T-cell (primary cell): ENCODE results near the gene GH1. TPM values are rescaled to one million over a fixed set of nuclear protein-coding genes. Genes with fewer than 3 reads are reported as not detected.
A peak's percentile ranks its signal among the peaks of the same experiment; 100 is the strongest.

Source experiments
- ATAC-seq, 4 experiments: fragments of 200-7000 bp in 3 of 4; fragments of 150-1000 bp in 1 of 4; cut with Tn5 transposase; replicated peaks in 1 of 4; 1 replicate in 3 of 4; 2 replicates in 1 of 4; pipeline ENCODE4 v1.10.0; 2021; ENCODE audit warnings: moderate library complexity in 3 of 4, mild to moderate bottlenecking in 2 of 4, moderate number of reproducible peaks in 1 of 4
- CTCF ChIA-PET, 2 donors: fragments of 300-600 bp; sonication (Branson Sonifier 250); formaldehyde crosslinking; loops; one replicate each; lab custom pipeline; 2022; ENCODE audit warnings: antibody characterized with exemption in 2 of 2; lab: Charles Lee
- POLR2A ChIA-PET, 2 donors: fragments of 300-600 bp; sonication (Branson Sonifier 250); formaldehyde crosslinking; loops; one replicate each; lab custom pipeline; 2022; ENCODE audit warnings: antibody characterized with exemption in 2 of 2; lab: Charles Lee
- DNase-seq, 35 experiments: peaks; one replicate each; pipeline versions ENCODE4 v3.0.0 to v3.0.0-alpha.2; 2013 to 2023
- H3K27ac ChIP-seq: one replicate; pipeline ENCODE4 v1.5.1; 2013; ENCODE audit warnings: low read length
- H3K27me3 ChIP-seq, 2 experiments: replicated peaks in 1 of 2; 1 replicate in 1 of 2; 2 replicates in 1 of 2; pipeline versions ENCODE4 v1.6.1 to v1.7.0; 2013; ENCODE audit warnings: low read length in 1 of 2, mixed read lengths in 1 of 2; ENCODE audit not compliant: control insufficient read depth in 2 of 2, insufficient read depth in 2 of 2; ENCODE audit errors: extremely low read depth in 1 of 2
- H3K36me3 ChIP-seq, 2 donors: 1 replicate in 1 of 2; 2 replicates in 1 of 2; pipeline versions ENCODE4 v1.6.1 to v1.7.0; 2013; ENCODE audit warnings: low read length in 1 of 2; ENCODE audit not compliant: control insufficient read depth in 2 of 2, insufficient read depth in 1 of 2; ENCODE audit errors: extremely low read depth in 1 of 2
- H3K4me1 ChIP-seq, 2 experiments: 1 replicate in 1 of 2; 2 replicates in 1 of 2; pipeline versions ENCODE4 v1.6.1 to v1.7.0; 2013; ENCODE audit warnings: low read length in 2 of 2, mixed read lengths in 1 of 2; ENCODE audit not compliant: insufficient read depth in 2 of 2, control insufficient read depth in 1 of 2; ENCODE audit errors: extremely low read depth in 1 of 2
- H3K4me3 ChIP-seq, 2 donors: 1 replicate in 1 of 2; 2 replicates in 1 of 2; pipeline versions ENCODE4 v1.5.1 to v1.7.0; 2013; ENCODE audit warnings: mild to moderate bottlenecking in 2 of 2, low read length in 1 of 2, moderate library complexity in 1 of 2; ENCODE audit not compliant: control insufficient read depth in 1 of 2; ENCODE audit errors: extremely low read depth in 1 of 2
- H3K9me3 ChIP-seq: 2 replicates; pipeline ENCODE4 v1.7.0; 2013
- H3K27ac Mint-ChIP-seq, 2 donors: one replicate each; pipeline ENCODE4 v1.8.0; 2020 to 2021; ENCODE audit warnings: mild to moderate bottlenecking in 2 of 2, mixed read lengths in 2 of 2
- H3K27me3 Mint-ChIP-seq, 2 donors: one replicate each; pipeline ENCODE4 v1.8.0; 2021 to 2022; ENCODE audit warnings: mixed read lengths in 2 of 2
- H3K36me3 Mint-ChIP-seq: one replicate; pipeline ENCODE4 v1.8.0; 2021; ENCODE audit warnings: mixed read lengths
- H3K4me1 Mint-ChIP-seq, 3 donors: one replicate each; pipeline ENCODE4 v1.8.0; 2020 to 2022; ENCODE audit warnings: mixed read lengths in 3 of 3, mild to moderate bottlenecking in 1 of 3
- H3K4me3 Mint-ChIP-seq, 3 donors: one replicate each; pipeline ENCODE4 v1.8.0; 2020 to 2022; ENCODE audit warnings: mild to moderate bottlenecking in 3 of 3, mixed read lengths in 3 of 3, moderate library complexity in 3 of 3
- H3K9me3 Mint-ChIP-seq, 3 donors: one replicate each; pipeline ENCODE4 v1.8.0; 2020 to 2022; ENCODE audit warnings: mixed read lengths in 3 of 3
- WGBS: methylation state at CpG from one replicate; pipeline ENCODE4 v1.1.5; 2013; ENCODE audit warnings: missing lambda C conversion rate; ENCODE audit not compliant: insufficient coverage; 5-methylcytosine and 5-hydroxymethylcytosine counted together
- total RNA-seq, 35 experiments: library from RNA in 6 of 35; stranded (reverse) in 6 of 35; fragments of 120-200 nt in 1 of 35; gene quantifications; one replicate each; pipeline versions ENCODE4 v1.2.1 to v1.2.4 and lab custom pipeline; 2013 to 2026

Gene GH1
- total RNA-seq, 5 donors from 2014 or later (not counting 1 experiment from before 2014, with no cell fraction given): not detected

DNA sequence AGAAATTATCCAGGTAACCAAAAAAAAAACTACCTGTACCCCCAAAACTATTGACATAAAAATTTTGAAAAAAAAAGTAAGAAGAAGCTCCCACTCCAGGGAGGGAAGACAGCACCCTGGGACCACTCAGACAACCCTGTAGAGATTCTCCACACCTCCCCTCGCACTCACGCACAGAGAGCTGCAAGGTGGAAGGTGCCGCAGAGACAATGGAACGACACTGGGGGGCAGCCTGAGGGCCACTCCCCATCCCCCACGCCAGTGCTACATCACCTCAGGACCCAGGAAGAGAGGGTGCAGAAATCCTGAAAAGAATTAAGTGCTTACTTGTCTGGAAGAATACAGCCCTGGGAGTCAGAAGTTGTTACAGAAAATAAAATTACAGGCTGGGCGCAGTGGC lies 18.7 kb upstream of the GH1 start:
- no peak for DNase-seq
- H3K27me3 ChIP-seq: peaks cover 0 to 7% of the 10 kb centered on the region in 2 experiments
- Mint-ChIP-seq H3K36me3 (no peaks in the 10 kb centered on the region), H3K27ac (no peak overlapping the region), H3K9me3 (no peaks in the 10 kb centered on the region), H3K4me1 (peaks cover 14 to 26% (median 19%) of the 10 kb centered on the region in 3 donors), H3K4me3 (no peak overlapping the region), H3K27me3 (no peaks in the 10 kb centered on the region)
- no peak overlapping the region for H3K27ac ChIP-seq
- no peak for ATAC-seq
- ChIA-PET POLR2A (interaction anchor here in 1 of 2 donors (0.6 kb wide), 1 partner anchor 140 kb away, joined by 3 read pairs; no protein-coding TSS in a partner anchor), CTCF (interaction anchor here (0.5 to 0.7 kb wide), 5 partner anchors 12 to 365 kb away, joined by 3 to 10 read pairs (median 4); no protein-coding TSS in a partner anchor)
- WGBS: 100% methylated on average over 1 of the region's 6 CpGs
- no peaks in the 10 kb centered on the region for H3K9me3 ChIP-seq
- peaks cover 4 to 8% of the 10 kb centered on the region in 2 experiments for H3K4me1 ChIP-seq
- H3K36me3 ChIP-seq: no peaks in the 10 kb centered on the region
- no peak overlapping the region for H3K4me3 ChIP-seq

DNA sequence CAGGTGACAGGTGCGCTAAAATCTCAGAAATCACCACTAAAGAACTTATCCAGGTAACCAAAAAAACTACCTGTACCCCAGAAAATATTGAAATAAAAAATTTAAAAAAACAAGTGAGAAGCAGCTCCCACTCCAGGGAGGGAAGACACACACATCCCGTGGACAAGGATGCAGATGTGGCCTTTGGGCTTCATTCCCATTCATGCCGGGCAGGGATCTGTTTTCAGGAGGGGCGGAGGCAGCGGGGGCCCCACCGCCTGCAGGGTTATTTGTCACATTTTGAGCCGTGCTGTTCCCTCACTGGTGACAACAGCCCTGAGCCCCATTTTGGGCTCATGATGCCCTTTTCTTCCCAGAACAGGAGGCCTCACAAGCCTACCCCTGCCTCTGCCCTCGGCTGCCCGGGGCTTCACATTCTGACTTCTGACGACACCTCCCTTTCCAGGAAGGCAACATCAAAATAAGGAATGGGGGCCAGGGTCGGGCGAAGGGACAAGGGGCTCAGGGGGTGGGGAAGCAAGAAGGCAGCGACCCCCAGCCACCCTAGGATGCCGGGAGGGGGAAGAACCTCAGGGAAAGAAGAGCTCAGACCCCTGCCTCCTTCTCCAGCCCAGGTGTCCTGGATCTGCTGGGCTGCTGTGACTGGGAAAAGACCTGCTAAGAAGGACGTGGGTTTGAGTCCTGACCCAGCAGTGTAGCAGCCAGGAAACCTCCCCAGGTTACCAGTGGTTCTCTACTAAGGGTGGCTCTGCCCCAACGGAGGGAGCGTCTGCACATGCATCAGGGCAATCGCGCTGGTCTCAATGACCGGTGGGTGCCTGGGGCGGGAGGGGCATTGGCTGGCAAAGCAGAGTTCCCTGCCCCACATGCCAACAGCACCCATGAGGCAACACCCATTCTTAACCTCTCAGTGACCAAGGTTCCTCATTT lies 15.8 kb upstream of the GH1 start:
- Mint-ChIP-seq H3K27ac (peak overlapping the region in 1 of 2 donors; percentile 97), H3K4me3 (no peak overlapping the region), H3K36me3 (peaks cover 4% of the 10 kb centered on the region), H3K27me3 (no peaks in the 10 kb centered on the region), H3K9me3 (no peaks in the 10 kb centered on the region), H3K4me1 (peaks cover 34 to 44% (median 34%) of the 10 kb centered on the region in 3 donors)
- POLR2A ChIA-PET: no interaction called here
- CTCF ChIA-PET: interaction anchor here in 1 of 2 donors (0.6 kb wide), 1 partner anchor 382 kb away, joined by 3 read pairs; no protein-coding TSS in a partner anchor
- no peak overlapping the region for H3K27ac ChIP-seq
- H3K9me3 ChIP-seq: no peaks in the 10 kb centered on the region
- H3K4me1 ChIP-seq: peaks cover 10 to 29% of the 10 kb centered on the region in 2 experiments
- ATAC-seq (no peak), DNase-seq (no peak)
- peaks cover 4% of the 10 kb centered on the region in 2 donors for H3K36me3 ChIP-seq
- peaks cover 0 to 5% of the 10 kb centered on the region in 2 experiments for H3K27me3 ChIP-seq
- H3K4me3 ChIP-seq: no peak overlapping the region
- 88% methylated on average over 14 of the region's 21 CpGs for WGBS

DNA sequence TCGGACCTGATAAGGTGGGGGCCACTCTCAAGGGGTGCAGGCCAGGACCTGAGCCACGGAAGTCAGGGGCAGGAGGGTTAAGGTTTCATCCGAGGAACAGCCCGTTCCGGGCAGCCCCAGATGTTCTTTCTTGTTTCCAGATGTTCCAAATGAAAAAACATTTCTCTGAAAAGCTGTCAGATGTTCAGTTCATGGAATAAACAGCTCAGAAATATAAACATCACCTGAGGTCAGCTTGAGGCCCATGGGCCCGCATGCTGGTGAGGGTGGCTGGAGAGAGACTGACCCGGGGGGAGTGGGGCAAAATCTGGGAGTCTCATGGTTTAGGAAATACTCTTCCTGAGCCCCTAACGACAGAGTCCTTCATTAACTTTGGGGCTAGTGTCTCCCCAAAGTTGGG lies 15.0 kb upstream of the GH1 start:
- no peaks in the 10 kb centered on the region for H3K9me3 Mint-ChIP-seq
- H3K27me3 Mint-ChIP-seq: no peaks in the 10 kb centered on the region
- H3K36me3 Mint-ChIP-seq: peaks cover 6% of the 10 kb centered on the region
- Histone ChIP-seq H3K27me3 (peaks cover 0 to 5% of the 10 kb centered on the region in 2 experiments), H3K4me3 (no peak overlapping the region), H3K9me3 (no peaks in the 10 kb centered on the region), H3K27ac (no peak overlapping the region), H3K4me1 (peaks cover 7 to 29% of the 10 kb centered on the region in 2 experiments), H3K36me3 (peaks cover 4 to 10% of the 10 kb centered on the region in 2 donors)
- 83% methylated on average over 5 of the region's 8 CpGs for WGBS
- peak overlapping the region; percentile 95 to 97 for H3K27ac Mint-ChIP-seq
- ATAC-seq: no peak
- peaks cover 25 to 39% (median 28%) of the 10 kb centered on the region in 3 donors for H3K4me1 Mint-ChIP-seq
- ChIA-PET CTCF (interaction anchor here in 1 of 2 donors (0.6 to 3.0 kb wide), 3 partner anchors 13 to 381 kb away, joined by 3 to 8 read pairs (median 5); no protein-coding TSS in a partner anchor), POLR2A (no interaction called here)
- peak overlapping the region in 1 of 3 donors; percentile 82 for H3K4me3 Mint-ChIP-seq
- no peak for DNase-seq

DNA sequence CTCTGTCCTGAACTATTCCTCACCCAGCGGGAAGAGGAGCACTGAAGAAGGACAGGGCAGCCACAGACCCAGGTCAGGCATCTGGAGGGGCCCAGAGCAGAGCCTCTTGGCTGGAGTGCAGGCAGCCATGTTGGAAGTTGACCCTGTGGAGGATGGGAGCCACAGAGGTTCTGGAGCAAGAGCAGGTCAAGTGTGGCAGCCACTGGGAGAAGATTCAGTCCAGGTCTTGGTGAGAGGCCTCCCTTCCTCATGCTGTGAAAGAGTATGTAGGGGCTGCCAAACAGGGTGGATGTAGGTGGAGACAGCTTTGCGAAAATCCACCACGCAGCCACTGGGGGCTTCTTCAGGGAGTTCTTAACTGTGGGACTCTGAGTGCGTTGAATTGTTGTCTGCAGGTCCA lies 14.1 kb upstream of the GH1 start:
- peak overlapping the region; percentile 70 for H3K27ac ChIP-seq
- peaks cover 4 to 12% of the 10 kb centered on the region in 2 donors for H3K36me3 ChIP-seq
- Mint-ChIP-seq H3K27me3 (no peaks in the 10 kb centered on the region), H3K36me3 (peaks cover 6% of the 10 kb centered on the region), H3K4me1 (peaks cover 22 to 35% (median 28%) of the 10 kb centered on the region in 3 donors), H3K9me3 (no peaks in the 10 kb centered on the region), H3K27ac (peak overlapping the region; percentile 95 to 97), H3K4me3 (peak overlapping the region; percentile 82 to 90 (median 83))
- ChIA-PET CTCF (interaction anchor here in 1 of 2 donors (0.6 to 3.0 kb wide), 3 partner anchors 13 to 182 kb away, joined by 3 to 8 read pairs (median 5); no protein-coding TSS in a partner anchor), POLR2A (interaction anchor here in 1 of 2 donors (0.8 kb wide), 1 partner anchor 88 kb away, joined by 4 read pairs; the partner anchor contains the start of gene ICAM2)
- WGBS: 93% methylated on average over 4 of the region's 4 CpGs
- H3K4me3 ChIP-seq: peak overlapping the region; percentile 67 to 76
- no peaks in the 10 kb centered on the region for H3K9me3 ChIP-seq
- peaks cover 7 to 29% of the 10 kb centered on the region in 2 experiments for H3K4me1 ChIP-seq
- DNase-seq (no peak), ATAC-seq (no peak)
- H3K27me3 ChIP-seq: no peaks in the 10 kb centered on the region

- H3K4me1 Mint-ChIP-seq: peaks cover 22 to 35% (median 28%) of the 10 kb centered on the region in 3 donors
- Histone ChIP-seq H3K27ac (peak within 1 kb of the TSS; percentile 70), H3K9me3 (no peaks in the 10 kb centered on the region), H3K4me3 (peak within 1 kb of the TSS; percentile 67 to 76), H3K4me1 (peaks cover 7 to 29% of the 10 kb centered on the region in 2 experiments), H3K27me3 (no peaks in the 10 kb centered on the region), H3K36me3 (peaks cover 4 to 14% of the 10 kb centered on the region in 2 donors)
- peak in 25 of 35 experiments; percentile 10 to 47 (median 28) for DNase-seq
- H3K9me3 Mint-ChIP-seq: no peaks in the 10 kb centered on the region
- H3K27me3 Mint-ChIP-seq: no peaks in the 10 kb centered on the region
- CTCF ChIA-PET: interaction anchor here in 1 of 2 donors (1.1 to 3.0 kb wide), 3 partner anchors 14 to 94 kb away, joined by 3 to 8 read pairs (median 5); no protein-coding TSS in a partner anchor
- POLR2A ChIA-PET: interaction anchor here (0.7 to 0.8 kb wide), 2 partner anchors 88 to 547 kb away, joined by 4 read pairs; partner anchors contain the start of gene ICAM2 (in 1 of the 2)
- H3K36me3 Mint-ChIP-seq: peaks cover 6% of the 10 kb centered on the region
- ATAC-seq: peak; percentile 69 to 85 (median 74)
- H3K27ac Mint-ChIP-seq: peak within 1 kb of the TSS; percentile 95 to 97
- H3K4me3 Mint-ChIP-seq: peak within 1 kb of the TSS; percentile 82 to 90 (median 83)
- 7% methylated on average over 19 of the region's 19 CpGs for WGBS
These were observed 13.4 kb upstream of the GH1 start, which contains the start of gene CD79B for GRCh38 chr17:63931981-63932561. CD79B (minus strand) TSS chr17:63932331; CDS start chr17:63932261, 70 bp downstream.
